HEK293 (cell line): ENCODE data around the gene TMEM164.

Source experiments
- CTCF ChIA-PET: fragments of 350-600 bp; formaldehyde crosslinking; extraction: SDS; loops from one replicate; lab custom pipeline; 2021; ENCODE audit warnings: antibody characterized with exemption; lab: Yijun Ruan, JAX
- POLR2A ChIA-PET: fragments of 300-600 bp; formaldehyde crosslinking; extraction: SDS; loops from one replicate; lab custom pipeline; 2020; ENCODE audit warnings: antibody characterized with exemption, inconsistent platforms; lab: Yijun Ruan, JAX
- H3K27ac ChIP-seq: fragments of 200-500 bp; sonication (Bioruptor generic); 2 replicates; pipeline ENCODE4 v1.5.1; 2014; ENCODE audit warnings: low read depth, low read length, control low read depth, inconsistent platforms; ENCODE audit errors: extremely low read depth
- H3K36me3 ChIP-seq, 2 experiments: fragments of 200-500 bp in 1 of 2; sonication (Bioruptor generic) in 1 of 2; 1 replicate in 1 of 2; 2 replicates in 1 of 2; pipeline ENCODE4 v1.5.1; 2014 to 2017; ENCODE audit warnings: inconsistent platforms in 2 of 2, low read length in 2 of 2; ENCODE audit not compliant: control insufficient read depth in 2 of 2, insufficient read depth in 1 of 2
- H3K4me1 ChIP-seq: fragments of 200-500 bp; sonication (Bioruptor generic); 2 replicates; pipeline ENCODE4 v1.5.1; 2014; ENCODE audit warnings: mild to moderate bottlenecking, low read length, inconsistent platforms; ENCODE audit not compliant: control insufficient read depth, insufficient read depth
- H3K4me3 ChIP-seq: 2 replicates; pipeline ENCODE4 v1.5.1; 2011; ENCODE audit warnings: low read depth, mild to moderate bottlenecking, control low read depth, low read length, moderate library complexity
- H3K9me3 ChIP-seq: fragments of 200-500 bp; sonication (Bioruptor generic); 2 replicates; pipeline ENCODE4 v1.5.1; 2014; ENCODE audit warnings: low read depth, low read length, inconsistent platforms; ENCODE audit not compliant: control insufficient read depth, insufficient read depth
- ATF2 ChIP-seq: fragments of 450-650 bp; formaldehyde crosslinking; IDR thresholded peaks from 2 replicates; pipeline ENCODE4 v1.5.1; 2016; ENCODE audit warnings: missing biosample characterization, missing genetic modification characterization, low read depth
- BCL11A ChIP-seq: fragments of 450-650 bp; formaldehyde crosslinking; IDR thresholded peaks from 2 replicates; pipeline ENCODE4 v1.5.1; 2016; ENCODE audit warnings: low read depth, missing biosample characterization, missing genetic modification characterization
- ELK4 ChIP-seq: IDR thresholded peaks from 2 replicates; pipeline ENCODE4 v1.6.1; 2011; ENCODE audit warnings: mild to moderate bottlenecking, low read depth, low read length, borderline replicate concordance
- INSM2 ChIP-seq: fragments of 450-650 bp; formaldehyde crosslinking; IDR thresholded peaks from 2 replicates; pipeline ENCODE4 v1.5.1; 2016; ENCODE audit warnings: missing biosample characterization, missing genetic modification characterization
- KLF9 ChIP-seq: fragments of 450-650 bp; formaldehyde crosslinking; IDR thresholded peaks from 2 replicates; pipeline ENCODE4 v1.5.1; 2016; ENCODE audit warnings: missing biosample characterization, missing genetic modification characterization, low read depth
- MEIS1 ChIP-seq: sonication (generic); formaldehyde crosslinking; IDR thresholded peaks from 2 replicates; pipeline ENCODE4 v1.8.1; 2022; ENCODE audit warnings: missing genetic modification reagents, mild to moderate bottlenecking, borderline replicate concordance
- SETDB1 ChIP-seq: IDR thresholded peaks from one replicate; pipeline ENCODE4 v1.6.1; 2017; ENCODE audit warnings: mild to moderate bottlenecking, low read length, moderate library complexity, mixed read lengths; ENCODE audit not compliant: insufficient read length
- SP2 ChIP-seq: fragments of 450-650 bp; formaldehyde crosslinking; IDR thresholded peaks from 2 replicates; pipeline ENCODE4 v1.5.1; 2016; ENCODE audit warnings: missing biosample characterization, missing genetic modification characterization
- TCF7L2 ChIP-seq: IDR thresholded peaks from 2 replicates; pipeline ENCODE4 v1.6.1; 2011; ENCODE audit warnings: low read depth, mild to moderate bottlenecking, inconsistent platforms, low read length, moderate library complexity, borderline replicate concordance
- WT1 ChIP-seq: fragments of 450-650 bp; formaldehyde crosslinking; IDR thresholded peaks from 2 replicates; pipeline ENCODE4 v1.5.1; 2016; ENCODE audit warnings: missing biosample characterization, missing genetic modification characterization
- YY1 ChIP-seq: fragments of 450-650 bp; formaldehyde crosslinking; IDR thresholded peaks from 2 replicates; pipeline ENCODE4 v1.5.1; 2018; ENCODE audit warnings: missing biosample characterization, missing genetic modification characterization
- ZIC2 ChIP-seq: fragments of 450-650 bp; formaldehyde crosslinking; IDR thresholded peaks from 2 replicates; pipeline ENCODE4 v1.5.1; 2016; ENCODE audit warnings: missing biosample characterization, missing genetic modification characterization
- ZNF354C ChIP-seq: fragments of 450-650 bp; formaldehyde crosslinking; IDR thresholded peaks from 2 replicates; pipeline ENCODE4 v1.5.1; 2016; ENCODE audit warnings: missing biosample characterization, missing genetic modification characterization, low read depth, borderline replicate concordance
- ZNF394 ChIP-seq: fragments of 450-650 bp; formaldehyde crosslinking; IDR thresholded peaks from 2 replicates; pipeline ENCODE4 v1.5.1; 2016; ENCODE audit warnings: missing biosample characterization, missing genetic modification characterization, mild to moderate bottlenecking, moderate library complexity, borderline replicate concordance
- ZNF529 ChIP-seq: fragments of 450-650 bp; formaldehyde crosslinking; IDR thresholded peaks from 2 replicates; pipeline ENCODE4 v1.5.1; 2017; ENCODE audit warnings: missing genetic modification characterization, missing biosample characterization; ENCODE audit not compliant: insufficient replicate concordance
- ZNF561 ChIP-seq: fragments of 450-650 bp; IDR thresholded peaks from 2 replicates; pipeline ENCODE4 v1.5.1; 2018; ENCODE audit warnings: missing biosample characterization, missing genetic modification characterization, borderline replicate concordance
- ZNF571 ChIP-seq: fragments of 450-650 bp; formaldehyde crosslinking; IDR thresholded peaks from 2 replicates; pipeline ENCODE4 v1.5.0; 2017; ENCODE audit warnings: missing biosample characterization, missing genetic modification characterization
- ZNF585B ChIP-seq: fragments of 450-650 bp; formaldehyde crosslinking; IDR thresholded peaks from 2 replicates; pipeline ENCODE4 v1.5.1; 2016; ENCODE audit warnings: missing biosample characterization, missing genetic modification characterization
- ZNF645 ChIP-seq: fragments of 450-650 bp; formaldehyde crosslinking; IDR thresholded peaks from 2 replicates; pipeline ENCODE4; 2016; ENCODE audit warnings: missing biosample characterization, missing genetic modification characterization
- ZNF701 ChIP-seq: fragments of 450-650 bp; formaldehyde crosslinking; IDR thresholded peaks from 2 replicates; pipeline ENCODE4 v1.5.1; 2016; ENCODE audit warnings: missing biosample characterization, missing genetic modification characterization

TMEM164 gene

GRCh38 chrX:110046001-110046400 lies 43.1 kb downstream of the TMEM164 start (continued):
- TF ChIP-seq ATF2, result no peak

- POLR2A ChIA-PET, result no interaction called here
- TF ChIP-seq MEIS1 (CRISPR knock-in tag) (no peak), ZNF354C (tag by site-specific recombination) (no peak), BCL11A (tag by site-specific recombination) (no peak), SETDB1 (no peak), ZNF585B (tag by site-specific recombination) (no peak), TCF7L2 (no peak), ZNF701 (tag by site-specific recombination) (no peak), WT1 (tag by site-specific recombination) (no peak), YY1 (tag by site-specific recombination) (no peak)
- no peaks in the 10 kb centered on the region for H3K36me3 ChIP-seq
- CTCF ChIA-PET, result interaction anchor here (3.1 kb wide), 1 partner anchor 100 kb away, joined by 13 read pairs; no protein-coding TSS in a partner anchor
- no peaks in the 10 kb centered on the region for H3K9me3 ChIP-seq
- H3K4me1 ChIP-seq, result no peaks in the 10 kb centered on the region
- H3K4me3 ChIP-seq, result no peak overlapping the region
- no peak overlapping the region for H3K27ac ChIP-seq
These were observed 44.1 kb downstream of the TMEM164 start for GRCh38 chrX:110046971-110047370.

GRCh38 chrX:110049096-110049495 lies 46.2 kb downstream of the TMEM164 start:
- no peak for TF ChIP-seq KLF9 (tag by site-specific recombination)
- no peak for TF ChIP-seq SETDB1
- TF ChIP-seq ZIC2 (tag by site-specific recombination), result no peak
- no peak for TF ChIP-seq INSM2 (tag by site-specific recombination)
- no peak for TF ChIP-seq SP2
- no peak for TF ChIP-seq ELK4
- TF ChIP-seq ZNF394, result no peak
- no peak for TF ChIP-seq ZNF529 (tag by site-specific recombination)
- no peak for TF ChIP-seq ZNF561 (tag by site-specific recombination)
- no peak for TF ChIP-seq ZNF571 (tag by site-specific recombination)
- TF ChIP-seq TCF7L2, result no peak
- TF ChIP-seq ZNF645, result no peak
- Histone ChIP-seq H3K27ac (no peak overlapping the region), H3K4me3 (no peak overlapping the region), H3K36me3 (peaks cover 0 to 4% of the 10 kb centered on the region in 2 experiments; a peak in 2 of 3 replicates), H3K4me1 (no peaks in the 10 kb centered on the region), H3K9me3 (no peaks in the 10 kb centered on the region)
- ChIA-PET POLR2A (no interaction called here), CTCF (no interaction called here)
